ENCODE measurements around the gene MYCN.
"Not testable (repeated sequence)": the region's sequence is repeated elsewhere in the genome, so short reads cannot be mapped to it uniquely, and the experiment has no call there.

The MYCN gene

GRCh38 chr2:15963109-15963976 is 23.0 kb downstream of the MYCN start:
- not testable (repeated sequence) for DNase-seq

- DNase-seq: no peak
Observed at GRCh38 chr2:15963977-15964670, 23.8 kb downstream of the MYCN start.

- DNase-seq: no peak
Observed at GRCh38 chr2:15964936-15965563, 24.7 kb downstream of the MYCN start.

GRCh38 chr2:15965564-15966019 is 25.2 kb downstream of the MYCN start:
- DNase-seq: no peak

GRCh38 chr2:15967415-15968279 is 27.3 kb downstream of the MYCN start:
- no peak for DNase-seq

- DNase-seq: no peak
Observed at GRCh38 chr2:15968280-15969178, 28.2 kb downstream of the MYCN start.

GRCh38 chr2:15969214-15969613 is 28.9 kb downstream of the MYCN start:
- no peak for DNase-seq

- DNase-seq: no peak
Observed at GRCh38 chr2:15970701-15971100, 30.4 kb downstream of the MYCN start.

GRCh38 chr2:15971351-15971750 is 31.0 kb downstream of the MYCN start:
- no peak for DNase-seq

GRCh38 chr2:15971831-15972522 is 31.6 kb downstream of the MYCN start:
- no peak for DNase-seq

GRCh38 chr2:15973481-15974401 is 33.4 kb downstream of the MYCN start:
- no peak for DNase-seq

GRCh38 chr2:15974565-15975260 is 34.4 kb downstream of the MYCN start:
- DNase-seq: no peak

- no peak for DNase-seq
Observed at GRCh38 chr2:15975261-15975600, 34.9 kb downstream of the MYCN start.

GRCh38 chr2:15975676-15976075 is 35.3 kb downstream of the MYCN start:
- no peak for DNase-seq

- no peak for DNase-seq
Observed at GRCh38 chr2:15976354-15976753, 36.0 kb downstream of the MYCN start.

- no peak for DNase-seq
Observed at GRCh38 chr2:15979051-15979758, 38.9 kb downstream of the MYCN start.

GRCh38 chr2:15979759-15980604 is 39.6 kb downstream of the MYCN start:
- DNase-seq: no peak
